IMR-90 (cell line): ENCODE measurements around the gene KIAA0825. TPM values are rescaled to one million over a fixed set of nuclear protein-coding genes. Genes with fewer than 3 reads are reported as not detected.

Experiments used
- ATAC-seq: fragments of 200-7000 bp; cut with Tn5 transposase; 2 replicates; pipeline ENCODE4 v1.9.1; 2020; ENCODE audit warnings: low read depth, mild to moderate bottlenecking, moderate library complexity
- BruUV-seq: library from RNA; stranded (reverse); fragments of 400-500 nt; replicated peaks from 2 replicates; lab custom pipeline; 2021; lab: Mats Ljungman, UMichigan
- CTCF ChIA-PET: fragments of 300-600 bp; formaldehyde crosslinking; extraction: SDS; loops from one replicate; lab custom pipeline; 2021; ENCODE audit warnings: antibody characterized with exemption; lab: Yijun Ruan, JAX
- POLR2A ChIA-PET: fragments of 300-600 bp; sonication (Branson Sonifier 250); formaldehyde crosslinking; loops from one replicate; lab custom pipeline; 2022; ENCODE audit warnings: antibody characterized with exemption; ENCODE audit not compliant: unreplicated experiment; lab: Charles Lee
- DNase-seq: peaks from one replicate; pipeline ENCODE4 v3.0.0; 2013
- H2AFZ ChIP-seq: replicated peaks from 2 replicates; pipeline ENCODE3; 2013; ENCODE audit warnings: low read length, mild to moderate bottlenecking; ENCODE audit not compliant: poor library complexity
- H2AK5ac ChIP-seq: 2 replicates; pipeline ENCODE4 v1.6.1; 2013; ENCODE audit warnings: low read depth, low read length, inconsistent platforms
- H2AK9ac ChIP-seq: replicated peaks from 2 replicates; pipeline ENCODE3; 2013; ENCODE audit warnings: mild to moderate bottlenecking, low read depth, low read length, moderate library complexity; ENCODE audit not compliant: poor library complexity
- H2BK120ac ChIP-seq: 2 replicates; pipeline ENCODE4 v1.6.1; 2013; ENCODE audit warnings: low read depth, low read length, inconsistent platforms
- H2BK15ac ChIP-seq: 3 replicates; pipeline ENCODE4 v1.6.1; 2013; ENCODE audit warnings: low read depth, low read length, inconsistent platforms
- H2BK20ac ChIP-seq: 2 replicates; pipeline ENCODE4 v1.6.1; 2013; ENCODE audit warnings: low read depth, mild to moderate bottlenecking, inconsistent platforms, low read length, moderate library complexity
- H2BK5ac ChIP-seq: 2 replicates; pipeline ENCODE4 v1.6.1; 2013; ENCODE audit warnings: mild to moderate bottlenecking, low read depth, low read length, inconsistent platforms; ENCODE audit not compliant: poor library complexity, severe bottlenecking
- H3K14ac ChIP-seq: replicated peaks from 2 replicates; pipeline ENCODE4 v1.6.1; 2013; ENCODE audit warnings: low read depth, low read length, inconsistent platforms
- H3K18ac ChIP-seq: 2 replicates; pipeline ENCODE4 v1.6.1; 2013; ENCODE audit warnings: low read depth, low read length, control low read depth
- H3K23ac ChIP-seq: 2 replicates; pipeline ENCODE4 v1.6.1; 2013; ENCODE audit warnings: low read depth, low read length, inconsistent platforms
- H3K27ac ChIP-seq: 2 replicates; pipeline ENCODE4 v1.5.1; 2013; ENCODE audit warnings: mild to moderate bottlenecking, control low read depth, low read length; ENCODE audit not compliant: insufficient read depth
- H3K27me3 ChIP-seq: 2 replicates; pipeline ENCODE4 v1.6.1; 2013; ENCODE audit warnings: low read length; ENCODE audit not compliant: control insufficient read depth, insufficient read depth
- H3K36me3 ChIP-seq: 2 replicates; pipeline ENCODE4 v1.6.1; 2013; ENCODE audit warnings: low read length, mixed read lengths; ENCODE audit not compliant: control insufficient read depth, insufficient read depth
- H3K4ac ChIP-seq: 2 replicates; pipeline ENCODE4 v1.6.1; 2013; ENCODE audit warnings: low read depth, low read length, inconsistent platforms
- H3K4me1 ChIP-seq: 2 replicates; pipeline ENCODE4 v1.6.1; 2013; ENCODE audit warnings: low read length, mixed read lengths; ENCODE audit not compliant: control insufficient read depth, insufficient read depth
- H3K4me2 ChIP-seq: 2 replicates; pipeline ENCODE4 v1.6.1; 2013; ENCODE audit warnings: low read depth, mild to moderate bottlenecking, control low read depth, low read length, moderate library complexity
- H3K4me3 ChIP-seq: 2 replicates; pipeline ENCODE4 v1.5.1; 2013; ENCODE audit warnings: low read depth, mild to moderate bottlenecking, control low read depth, low read length, moderate library complexity; ENCODE audit not compliant: insufficient read depth
- H3K56ac ChIP-seq: 2 replicates; pipeline ENCODE4 v1.6.1; 2013; ENCODE audit warnings: low read length, inconsistent platforms; ENCODE audit not compliant: insufficient read depth; ENCODE audit errors: extremely low read depth
- H3K79me1 ChIP-seq, 2 experiments: 2 replicates each; pipeline ENCODE4 v1.6.1; 2013; ENCODE audit warnings: low read length in 2 of 2, inconsistent platforms in 1 of 2, low read depth in 1 of 2
- H3K9ac ChIP-seq: 2 replicates; pipeline ENCODE4 v1.6.1; 2013; ENCODE audit warnings: low read depth, low read length, control low read depth
- H3K9me1 ChIP-seq: 2 replicates; pipeline ENCODE4 v1.6.1; 2013; ENCODE audit warnings: low read length, inconsistent platforms; ENCODE audit not compliant: insufficient read depth
- H3K9me3 ChIP-seq: 2 replicates; pipeline ENCODE4 v1.6.1; 2013; ENCODE audit warnings: low read length; ENCODE audit not compliant: control insufficient read depth, insufficient read depth
- H4K20me1 ChIP-seq: 2 replicates; pipeline ENCODE4 v1.6.1; 2013; ENCODE audit warnings: low read length, inconsistent platforms; ENCODE audit not compliant: insufficient read depth
- H4K5ac ChIP-seq: 2 replicates; pipeline ENCODE4 v1.6.1; 2013; ENCODE audit warnings: mild to moderate bottlenecking, low read depth, low read length, control low read depth
- H4K8ac ChIP-seq, 2 experiments: 2 replicates each; pipeline ENCODE4 v1.6.1; 2013; ENCODE audit warnings: low read depth in 2 of 2, low read length in 2 of 2, control low read depth in 1 of 2, inconsistent platforms in 1 of 2
- H4K91ac ChIP-seq: 2 replicates; pipeline ENCODE4 v1.6.1; 2013; ENCODE audit warnings: low read depth, low read length, inconsistent platforms; ENCODE audit not compliant: insufficient read depth
- CEBPB ChIP-seq: IDR thresholded peaks from 2 replicates; pipeline ENCODE4 v1.6.1; 2012; ENCODE audit warnings: low read depth, low read length, improper control_type of control experiment
- MAZ ChIP-seq: IDR thresholded peaks from 2 replicates; pipeline ENCODE4 v1.6.1; 2012; ENCODE audit warnings: low read depth, mild to moderate bottlenecking, low read length, improper control_type of control experiment, moderate library complexity, borderline replicate concordance
- SMC3 ChIP-seq: fragments of 150-350 bp; IDR thresholded peaks from 2 replicates; pipeline ENCODE4 v1.6.1; 2016; ENCODE audit warnings: low read depth, mild to moderate bottlenecking, antibody characterized with exemption, low read length, moderate library complexity
- WGBS, 2 experiments: methylation state at CpG; one replicate each; pipeline versions ENCODE4 v1.1.5 to v1.1.7; 2013; ENCODE audit warnings: missing lambda C conversion rate in 2 of 2; ENCODE audit not compliant: insufficient read length in 1 of 2; ENCODE audit errors: extremely low coverage in 2 of 2; 5-methylcytosine and 5-hydroxymethylcytosine counted together
- dilution Hi-C: fragments of 300-500 bp; cut with HindIII; formaldehyde crosslinking; loops from one replicate; pipeline ENCODE4 v1.14.3; 2018; ENCODE audit warnings: low sequenced_read_pairs; ENCODE audit not compliant: unreplicated experiment
- in situ Hi-C: fragments of 300-500 bp; cut with MboI; formaldehyde crosslinking; loops from 3 replicates; pipeline ENCODE4 v1.14.3; 2019; ENCODE audit warnings: low sequenced_read_pairs, inconsistent platforms, mixed read lengths
- intact Hi-C: fragments of 100-400 bp; cut with micrococcal nuclease; formaldehyde crosslinking; loops from 2 replicates; pipeline ENCODE4 v1.10.0; 2022
- polyA plus RNA-seq, 3 experiments: library from polyadenylated mRNA; depleted of rRNA; stranded (reverse); fragments of >200 nt; gene quantifications; 2 replicates each; pipeline ENCODE4 v1.2.3, GENCODE V29; 2012; ENCODE audit warnings: low replicate concordance in 1 of 3
- total RNA-seq: library from RNA; depleted of rRNA; stranded (reverse); fragments of >200 nt; gene quantifications from 2 replicates; pipeline ENCODE4 v1.2.3, GENCODE V29; 2012

Gene KIAA0825
- total and polyA plus RNA-seq, 2 of the 4 experiments (the other 2 are of a cell fraction) = 0.46 to 1.8 TPM

- Histone ChIP-seq H2AK5ac (no peak overlapping the region), H3K27me3 (no peaks in the 10 kb centered on the region), H3K9me1 (peaks cover 4% of the 10 kb centered on the region), H4K20me1 (no peaks in the 10 kb centered on the region), H3K9me3 (no peaks in the 10 kb centered on the region), H4K91ac (no peak overlapping the region), H4K5ac (no peak overlapping the region; the same call in 1 of the 2 replicates), H2AFZ (no peak overlapping the region), H4K8ac (no peak overlapping the region), H2BK15ac (no peak overlapping the region), H3K4me1 (peaks cover 4% of the 10 kb centered on the region), H3K79me1 (no peaks in the 10 kb centered on the region), H3K56ac (no peak overlapping the region), H3K14ac (no peak overlapping the region), H2BK120ac (no peak overlapping the region), H3K4ac (no peak overlapping the region), H2BK5ac (no peak overlapping the region), H3K18ac (no peak overlapping the region), H3K36me3 (no peaks in the 10 kb centered on the region), H3K23ac (no peak overlapping the region), H2AK9ac (no peak overlapping the region), H3K9ac (no peak overlapping the region), H3K4me2 (peak overlapping the region; percentile 70), H2BK20ac (no peak overlapping the region), H3K27ac (no peak overlapping the region), H3K4me3 (no peak overlapping the region)
- in situ Hi-C loops = no loop called here
- DNase-seq = peak; percentile 14
- CTCF ChIA-PET = no interaction called here
- intact Hi-C loops = no loop called here
- peak; percentile 61 for ATAC-seq
- POLR2A ChIA-PET = no interaction called here
- BruUV-seq = no TSS peak
- dilution Hi-C loops = no loop called here
- WGBS, 2 experiments = no CpG with 5 or more reads among the region's 6 CpGs
- TF ChIP-seq MAZ (no peak), CEBPB (peak; percentile 55), SMC3 (no peak)
Measured at GRCh38 chr5:94316916-94317838, 301.2 kb downstream of the KIAA0825 start.
